ENCODE results near the gene ABCC3.
"Not testable (repeated sequence)": the region's sequence is repeated elsewhere in the genome, so short reads cannot be mapped to it uniquely, and the experiment has no call there.

Gene ABCC3

DNA sequence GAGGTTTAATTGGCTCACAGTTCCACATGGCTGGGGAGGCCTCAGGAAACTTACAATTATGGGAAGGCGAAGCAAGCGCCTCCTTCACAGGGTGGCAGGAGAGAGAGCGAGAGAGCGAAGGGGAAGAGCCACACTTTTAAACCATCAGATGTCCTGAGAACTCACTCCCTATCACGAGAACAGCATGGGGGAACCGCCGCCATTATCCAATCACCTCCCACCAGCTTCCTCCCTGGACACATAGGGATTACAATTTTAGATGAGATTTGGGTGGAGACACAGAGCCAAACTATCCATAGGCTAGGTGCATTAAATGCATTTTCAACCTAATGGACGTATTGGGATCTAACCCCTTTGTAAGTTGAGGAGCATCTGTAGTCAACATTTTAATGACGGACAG lies 78.0 kb downstream of the ABCC3 start:
- H3K9me3 ChIP-seq: no peaks in the 10 kb centered on the region
- no peaks in the 10 kb centered on the region for H3K36me3 ChIP-seq
- H3K4me3 ChIP-seq: no peak overlapping the region
- H3K4me1 ChIP-seq: peaks cover 33% of the 10 kb centered on the region
- TF ChIP-seq Cebpa-rat (IDR thresholded peaks at IDR 0.05): no peak
- no peak overlapping the region for H3K9ac ChIP-seq
- H3K4me2 ChIP-seq: no peak overlapping the region
- H4K20me1 ChIP-seq: no peaks in the 10 kb centered on the region
- H3K27me3 ChIP-seq: no peaks in the 10 kb centered on the region
- no peak overlapping the region for H3K27ac ChIP-seq

DNA sequence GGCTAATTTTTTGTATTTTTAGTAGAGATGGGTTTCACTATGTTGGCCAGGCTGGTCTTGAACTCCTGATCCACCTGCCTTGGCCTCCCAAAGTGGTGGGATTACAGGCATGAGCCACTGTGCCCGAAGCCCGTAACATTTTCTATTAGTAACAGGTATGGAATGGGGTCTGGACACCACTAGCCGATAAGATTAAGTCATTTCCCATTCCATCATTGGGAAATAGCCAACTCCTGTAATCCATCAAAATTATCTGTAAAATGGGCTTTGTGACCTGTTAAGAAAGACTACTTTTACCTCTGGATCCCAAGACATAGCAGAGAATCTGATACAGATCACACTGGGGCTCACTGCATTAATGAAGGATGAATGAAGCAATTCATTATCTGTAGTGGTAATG lies 80.8 kb downstream of the ABCC3 start:
- no peak for TF ChIP-seq Cebpa-rat (IDR thresholded peaks at IDR 0.05)
- Histone ChIP-seq H3K36me3 (no peaks in the 10 kb centered on the region), H3K27ac (no peak overlapping the region), H3K4me1 (peaks cover 16% of the 10 kb centered on the region), H3K4me2 (no peak overlapping the region), H3K9ac (no peak overlapping the region), H4K20me1 (peaks cover 10% of the 10 kb centered on the region), H3K9me3 (no peaks in the 10 kb centered on the region), H3K27me3 (no peaks in the 10 kb centered on the region), H3K4me3 (no peak overlapping the region)

GRCh38 chr17:50719144-50719923 lies 84.7 kb downstream of the ABCC3 start, which contains the start of gene LUC7L3:
TSS of gene LUC7L3 (plus strand) at chr17:50719603. CDS start at chr17:50719733, 130 bp downstream.
- Histone ChIP-seq H3K4me3 (peak within 1 kb of the TSS; percentile 95), H3K9me3 (no peaks in the 10 kb centered on the region), H3K9ac (peak within 1 kb of the TSS; percentile 98), H3K4me2 (peak within 1 kb of the TSS; percentile 74), H3K27me3 (no peaks in the 10 kb centered on the region), H4K20me1 (peaks cover 48% of the 10 kb centered on the region), H3K27ac (peak within 1 kb of the TSS; percentile 99), H3K4me1 (peaks cover 31% of the 10 kb centered on the region), H3K36me3 (peaks cover 18% of the 10 kb centered on the region)
- TF ChIP-seq Cebpa-rat (IDR thresholded peaks at IDR 0.05): no peak

DNA sequence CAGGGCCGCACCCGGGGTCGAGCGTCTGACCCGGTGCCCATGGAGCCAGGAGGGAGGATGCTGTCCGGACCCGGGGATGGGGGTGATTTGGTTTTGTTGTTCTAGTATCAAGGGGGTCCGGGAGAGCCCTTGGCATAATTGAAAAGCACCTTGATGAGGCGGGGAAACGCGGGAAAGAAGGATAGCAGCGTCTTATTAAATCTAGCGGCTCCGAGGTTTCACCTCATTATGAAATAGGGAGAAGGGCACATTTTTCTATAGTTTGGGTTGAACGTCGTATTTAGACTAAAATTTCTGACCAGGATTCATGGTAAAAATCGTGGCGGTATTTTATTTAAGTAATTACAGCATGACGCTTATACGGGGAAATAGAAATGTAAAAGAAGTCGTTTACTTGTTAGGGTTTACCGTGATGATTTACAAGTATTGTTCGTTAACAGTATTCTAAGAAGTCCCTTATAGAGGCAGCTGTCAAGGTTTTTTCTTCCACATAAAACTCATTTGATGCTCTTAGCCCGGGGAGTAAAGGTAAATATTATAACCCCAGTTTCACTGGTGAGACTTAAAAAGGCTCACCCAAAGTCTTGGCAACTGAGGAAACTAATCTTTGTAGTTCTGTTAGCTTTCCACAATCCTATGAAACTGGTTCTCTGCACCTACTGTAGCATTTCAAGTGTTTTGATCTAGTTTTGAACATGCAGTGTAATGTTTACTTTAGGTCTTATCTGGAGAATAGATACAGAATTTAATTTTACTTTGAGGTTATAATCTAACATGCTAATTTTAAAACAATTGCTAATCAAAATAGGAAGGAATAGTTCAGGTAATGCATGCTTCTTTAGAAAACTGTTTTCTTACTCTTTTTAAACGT lies 85.5 kb downstream of the ABCC3 start:
- no peaks in the 10 kb centered on the region for H3K27me3 ChIP-seq
- peaks cover 25% of the 10 kb centered on the region for H3K36me3 ChIP-seq
- H3K4me1 ChIP-seq: peaks cover 31% of the 10 kb centered on the region
- H4K20me1 ChIP-seq: peaks cover 57% of the 10 kb centered on the region
- H3K27ac ChIP-seq: peak overlapping the region; percentile 99
- H3K4me3 ChIP-seq: peak overlapping the region; percentile 95
- peak overlapping the region; percentile 98 for H3K9ac ChIP-seq
- H3K9me3 ChIP-seq: no peaks in the 10 kb centered on the region
- TF ChIP-seq Cebpa-rat (IDR thresholded peaks at IDR 0.05): no peak
- H3K4me2 ChIP-seq: peak overlapping the region; percentile 74

GRCh38 chr17:50721194-50722010 lies 86.7 kb downstream of the ABCC3 start:
- TF ChIP-seq Cebpa-rat (IDR thresholded peaks at IDR 0.05): no peak
- Histone ChIP-seq H3K4me2 (peak overlapping the region; percentile 74), H3K36me3 (peaks cover 35% of the 10 kb centered on the region), H3K27me3 (no peaks in the 10 kb centered on the region), H3K4me3 (peak overlapping the region; percentile 95), H3K9me3 (no peaks in the 10 kb centered on the region), H3K27ac (peak overlapping the region; percentile 99), H3K9ac (peak overlapping the region; percentile 98), H4K20me1 (peaks cover 69% of the 10 kb centered on the region), H3K4me1 (peaks cover 37% of the 10 kb centered on the region)

DNA sequence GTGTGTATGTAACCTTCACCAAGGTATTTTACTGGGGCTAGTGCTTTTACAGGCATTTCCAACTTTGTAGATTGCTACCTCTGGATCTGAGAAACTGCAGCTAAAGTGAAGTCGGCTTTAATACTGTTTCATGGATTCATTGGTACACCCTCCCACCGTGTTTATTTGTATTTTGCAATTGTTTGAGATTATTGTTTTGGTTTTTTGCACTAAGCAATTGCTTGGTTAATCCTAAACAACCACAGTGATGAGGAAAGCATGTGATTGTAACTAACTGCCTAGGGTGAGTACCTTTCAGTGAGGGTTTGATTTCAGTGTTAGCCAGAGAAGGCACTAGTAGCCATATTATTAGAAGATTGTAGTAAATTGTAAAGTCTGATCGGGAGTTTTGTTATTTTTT lies 88.1 kb downstream of the ABCC3 start:
- Histone ChIP-seq H3K27me3 (no peaks in the 10 kb centered on the region), H3K27ac (no peak overlapping the region), H3K9ac (no peak overlapping the region), H3K36me3 (peaks cover 46% of the 10 kb centered on the region), H4K20me1 (peaks cover 82% of the 10 kb centered on the region), H3K9me3 (no peaks in the 10 kb centered on the region), H3K4me1 (peaks cover 37% of the 10 kb centered on the region), H3K4me3 (no peak overlapping the region), H3K4me2 (peak overlapping the region; percentile 74)
- TF ChIP-seq Cebpa-rat (IDR thresholded peaks at IDR 0.05): no peak

GRCh38 chr17:50724622-50725021 lies 89.9 kb downstream of the ABCC3 start:
- peaks cover 54% of the 10 kb centered on the region for H3K36me3 ChIP-seq
- H3K4me1 ChIP-seq: peaks cover 37% of the 10 kb centered on the region
- H3K9ac ChIP-seq, H3K27ac ChIP-seq, H3K9me3 ChIP-seq, H3K4me2 ChIP-seq, H3K4me3 ChIP-seq, H3K27me3 ChIP-seq: not testable (repeated sequence)
- peaks cover 100% of the 10 kb centered on the region for H4K20me1 ChIP-seq

DNA sequence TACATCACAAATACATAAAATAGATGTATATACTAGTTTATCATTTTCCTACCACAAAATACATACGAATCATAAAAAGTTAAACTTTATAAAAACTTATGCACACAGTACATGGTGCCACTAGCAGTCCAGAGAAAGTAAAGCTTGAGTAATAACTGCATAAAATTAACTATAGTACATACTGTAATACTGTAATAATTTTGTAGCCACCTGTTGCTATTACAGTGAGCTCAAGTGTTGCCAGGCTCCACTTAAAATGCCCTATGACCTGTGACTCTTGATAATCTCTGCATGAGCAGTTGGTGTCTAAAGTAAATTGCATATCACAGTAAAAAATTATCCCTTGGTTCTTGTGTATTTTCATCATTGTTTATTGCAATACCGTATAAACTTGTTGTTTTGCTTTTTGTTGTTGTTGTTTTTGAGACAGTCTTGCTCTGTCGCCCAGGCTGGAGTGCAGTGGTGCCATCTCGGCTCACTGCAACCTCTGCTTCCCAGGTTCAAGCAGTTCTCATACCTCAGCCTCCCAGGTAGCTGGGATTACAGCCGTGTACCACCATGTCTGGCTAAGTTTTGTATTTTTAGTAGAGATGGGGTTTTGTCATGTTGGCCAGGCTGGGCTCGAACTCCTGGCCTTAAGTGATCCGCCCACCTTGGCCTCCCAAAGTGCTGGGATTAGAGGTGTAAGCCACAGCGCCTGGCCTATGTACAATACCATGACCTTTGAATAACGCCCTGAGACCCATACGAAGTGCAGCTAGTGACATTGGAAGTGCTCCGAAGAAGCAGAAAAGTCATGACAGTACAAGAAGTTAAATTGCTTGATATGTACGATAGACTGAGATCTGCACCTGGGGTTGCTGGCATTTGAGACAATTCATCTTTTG lies 91.3 kb downstream of the ABCC3 start:
- Histone ChIP-seq H3K4me3 (no peak overlapping the region), H3K27me3 (no peaks in the 10 kb centered on the region), H3K4me2 (no peak overlapping the region), H3K36me3 (peaks cover 63% of the 10 kb centered on the region), H3K9me3 (no peaks in the 10 kb centered on the region), H3K9ac (no peak overlapping the region), H3K27ac (no peak overlapping the region), H3K4me1 (peaks cover 49% of the 10 kb centered on the region), H4K20me1 (peaks cover 100% of the 10 kb centered on the region)
- no peak for TF ChIP-seq Cebpa-rat (IDR thresholded peaks at IDR 0.05)

- Histone ChIP-seq H3K36me3 (peaks cover 73% of the 10 kb centered on the region), H3K9me3 (no peaks in the 10 kb centered on the region), H3K4me1 (peaks cover 44% of the 10 kb centered on the region), H3K9ac (no peak overlapping the region), H3K4me2 (no peak overlapping the region), H3K27ac (no peak overlapping the region), H3K4me3 (no peak overlapping the region), H4K20me1 (peaks cover 100% of the 10 kb centered on the region), H3K27me3 (no peaks in the 10 kb centered on the region)
- no peak for TF ChIP-seq Cebpa-rat (IDR thresholded peaks at IDR 0.05)
Observed at GRCh38 chr17:50728112-50728429, 93.4 kb downstream of the ABCC3 start.

Data from BLaER1 (cell line).